ENCODE results near the gene IRF1. TPM values are rescaled to one million over a fixed set of nuclear protein-coding genes. Genes with fewer than 3 reads are reported as not detected.
"Not testable (repeated sequence)": the region's sequence is repeated elsewhere in the genome, so short reads cannot be mapped to it uniquely, and the experiment has no call there.

IRF1 gene
- total RNA-seq, 2 experiments from 2014 or later, result 84.3 to 88.4 TPM

DNA sequence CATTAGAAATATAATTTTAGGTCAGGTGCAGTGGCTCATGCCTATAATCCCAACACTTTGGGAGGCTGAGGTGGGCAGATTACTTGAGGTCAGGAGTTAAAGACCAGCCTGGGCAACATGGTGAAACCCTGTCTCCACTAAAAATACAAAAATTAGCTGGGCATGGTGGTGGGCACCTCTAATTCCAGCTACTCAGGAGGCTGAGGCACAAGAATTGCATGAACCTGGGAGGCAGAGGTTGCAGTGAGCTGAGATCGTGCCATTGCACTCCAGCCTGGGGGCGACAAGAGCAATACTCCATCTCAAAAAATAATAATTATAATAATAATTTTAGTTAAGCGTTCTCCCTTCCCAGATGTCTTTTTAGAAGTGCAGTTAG lies 52.3 kb downstream of the IRF1 start:
- not testable (repeated sequence) for H3K36me3 Mint-ChIP-seq (ENCODE audit: low read depth); DNase-seq; H3K9me3 Mint-ChIP-seq; H3K27me3 Mint-ChIP-seq (ENCODE audit: low read depth)
- peaks cover 83% of the 10 kb centered on the region for H3K4me1 Mint-ChIP-seq (ENCODE audit: low read depth)
- intact Hi-C loops (cut with micrococcal nuclease), result loop anchor here (10.0 kb wide), 1 partner anchor 617 kb away; the partner anchor contains the start of gene HSPA4
- H3K4me3 Mint-ChIP-seq, result peak overlapping the region; percentile 19
- H3K27ac Mint-ChIP-seq, result peak overlapping the region; percentile 81
- CTCF ChIA-PET, result interaction anchor here (0.6 to 2.2 kb wide), 11 partner anchors 9 to 63 kb away, joined by 3 to 6 read pairs (median 4); no protein-coding TSS in a partner anchor

DNA sequence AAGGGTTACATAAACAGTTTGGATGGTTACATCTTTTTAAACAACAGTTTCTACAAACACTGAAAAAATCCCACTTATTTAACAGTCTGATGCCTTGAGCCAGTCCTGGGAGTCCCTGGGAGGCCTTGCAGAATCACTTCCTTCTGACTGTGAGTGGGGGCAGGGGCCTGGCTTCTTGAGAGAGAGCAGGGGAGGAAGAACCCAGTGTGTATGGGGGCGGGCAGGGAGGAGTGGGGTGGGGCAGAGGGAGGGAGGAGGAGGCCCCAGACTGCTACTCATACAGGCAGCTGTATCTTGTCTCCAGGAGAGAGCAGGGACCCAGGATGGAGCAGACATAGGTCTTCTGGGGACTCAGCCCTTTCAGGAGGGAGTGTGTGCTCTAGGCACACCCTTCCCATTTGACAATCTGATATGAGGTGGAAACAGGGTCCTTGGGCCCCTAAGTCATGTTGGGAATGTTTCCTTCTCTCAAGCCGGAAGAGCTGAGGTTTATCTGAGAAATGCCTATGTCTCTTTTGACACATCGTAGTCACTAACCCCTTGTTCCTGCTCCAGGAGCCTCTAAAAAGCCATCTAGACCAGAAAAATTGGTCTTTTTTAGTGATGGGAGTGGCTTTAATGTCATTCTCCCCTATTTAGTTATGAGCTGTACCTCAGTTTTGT lies 52.8 kb downstream of the IRF1 start:
- intact Hi-C loops (cut with micrococcal nuclease), result loop anchor here (1.0 to 10.0 kb wide), 5 partner anchors 9 to 617 kb away; partner anchors contain the start of gene HSPA4
- Mint-ChIP-seq H3K36me3 (ENCODE audit: low read depth) (peaks cover 10% of the 10 kb centered on the region), H3K9me3 (no peaks in the 10 kb centered on the region), H3K4me3 (peak overlapping the region; percentile 46), H3K4me1 (ENCODE audit: low read depth) (peaks cover 83% of the 10 kb centered on the region), H3K27me3 (ENCODE audit: low read depth) (no peaks in the 10 kb centered on the region), H3K27ac (peak overlapping the region; percentile 81)
- peak; percentile 83 for DNase-seq
- CTCF ChIA-PET, result interaction anchor here (0.6 to 2.1 kb wide), 10 partner anchors 8 to 63 kb away, joined by 3 to 6 read pairs (median 4); no protein-coding TSS in a partner anchor

DNA sequence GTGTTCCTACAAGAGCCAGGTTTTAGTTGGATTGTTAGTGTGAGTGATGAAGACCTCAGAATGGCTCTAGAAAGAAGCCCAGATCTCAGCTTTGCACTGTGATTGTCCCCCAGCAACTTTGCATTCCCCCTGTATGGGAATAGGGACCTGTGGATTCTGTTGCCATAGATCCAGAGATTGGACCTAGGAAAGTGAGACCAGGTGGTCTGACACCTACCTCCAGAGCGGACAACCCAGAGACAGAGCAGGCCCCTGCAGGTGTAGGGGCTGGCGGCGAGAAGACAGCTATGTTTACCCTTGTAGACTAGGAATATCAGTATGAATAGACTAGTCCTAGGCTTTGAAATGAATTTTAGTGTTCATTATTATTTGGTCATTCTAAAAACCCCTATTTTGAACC lies 53.6 kb downstream of the IRF1 start:
- no peak overlapping the region for H3K4me3 Mint-ChIP-seq
- H3K9me3 Mint-ChIP-seq, result no peaks in the 10 kb centered on the region
- peaks cover 84% of the 10 kb centered on the region for H3K4me1 Mint-ChIP-seq (ENCODE audit: low read depth)
- intact Hi-C loops (cut with micrococcal nuclease), result loop anchor here (1.0 to 10.0 kb wide), 5 partner anchors 9 to 618 kb away; partner anchors contain the start of gene HSPA4
- CTCF ChIA-PET, result interaction anchor here (1.1 to 1.5 kb wide), 6 partner anchors 10 to 42 kb away, joined by 3 to 5 read pairs (median 4); no protein-coding TSS in a partner anchor
- H3K36me3 Mint-ChIP-seq (ENCODE audit: low read depth), result peaks cover 10% of the 10 kb centered on the region
- H3K27me3 Mint-ChIP-seq (ENCODE audit: low read depth), result no peaks in the 10 kb centered on the region
- DNase-seq, result no peak
- H3K27ac Mint-ChIP-seq, result peak overlapping the region; percentile 81

DNA sequence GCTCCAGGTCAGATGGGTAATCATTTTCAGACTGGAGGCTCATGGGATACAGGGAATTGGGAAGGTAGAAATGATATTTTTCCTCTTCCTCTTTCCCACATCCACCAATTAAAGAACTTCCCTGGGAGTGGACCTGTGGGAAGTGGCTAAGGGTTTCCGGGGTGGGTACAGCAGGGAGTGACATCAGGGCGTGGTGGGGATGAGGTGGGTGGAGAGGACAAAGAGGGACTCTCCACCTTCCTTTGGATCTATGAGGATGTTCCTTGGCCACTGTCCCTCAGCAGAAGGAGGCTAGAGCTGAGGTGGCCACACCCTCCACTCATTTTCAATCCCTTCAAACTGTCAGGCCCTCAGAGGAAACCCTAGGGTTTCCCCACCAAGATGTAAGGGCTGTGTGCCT lies 54.7 kb downstream of the IRF1 start:
- Mint-ChIP-seq H3K9me3 (no peaks in the 10 kb centered on the region), H3K4me3 (no peak overlapping the region), H3K27me3 (ENCODE audit: low read depth) (no peaks in the 10 kb centered on the region), H3K36me3 (ENCODE audit: low read depth) (peaks cover 13% of the 10 kb centered on the region), H3K4me1 (ENCODE audit: low read depth) (peaks cover 86% of the 10 kb centered on the region), H3K27ac (no peak overlapping the region)
- DNase-seq, result no peak
- intact Hi-C loops (cut with micrococcal nuclease), result loop anchor here (10.0 kb wide), 1 partner anchor 619 kb away; the partner anchor contains the start of gene HSPA4
- CTCF ChIA-PET, result interaction anchor here (0.8 to 1.5 kb wide), 4 partner anchors 9 to 34 kb away, joined by 3 to 5 read pairs (median 3); no protein-coding TSS in a partner anchor

DNA sequence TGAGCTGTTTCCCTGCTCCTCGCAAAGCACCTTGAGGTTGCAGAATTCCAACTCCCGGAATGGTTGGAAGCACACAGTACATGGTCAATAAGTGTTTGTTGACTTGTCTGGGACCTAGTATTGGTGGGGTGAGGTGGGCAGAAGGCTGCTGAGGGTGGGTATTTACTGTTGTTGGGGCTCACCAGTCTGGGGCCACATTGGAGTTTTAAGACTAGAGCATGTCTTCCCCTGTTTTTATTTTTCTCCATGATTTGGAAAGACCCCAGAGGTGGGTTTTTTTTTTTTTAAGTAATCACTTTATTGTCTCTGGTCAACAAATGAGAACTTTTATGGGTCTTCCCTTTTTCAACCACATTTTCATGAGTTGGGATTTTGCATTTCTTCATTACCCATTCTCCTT lies 55.1 kb downstream of the IRF1 start:
- H3K4me3 Mint-ChIP-seq, result no peak overlapping the region

DNA sequence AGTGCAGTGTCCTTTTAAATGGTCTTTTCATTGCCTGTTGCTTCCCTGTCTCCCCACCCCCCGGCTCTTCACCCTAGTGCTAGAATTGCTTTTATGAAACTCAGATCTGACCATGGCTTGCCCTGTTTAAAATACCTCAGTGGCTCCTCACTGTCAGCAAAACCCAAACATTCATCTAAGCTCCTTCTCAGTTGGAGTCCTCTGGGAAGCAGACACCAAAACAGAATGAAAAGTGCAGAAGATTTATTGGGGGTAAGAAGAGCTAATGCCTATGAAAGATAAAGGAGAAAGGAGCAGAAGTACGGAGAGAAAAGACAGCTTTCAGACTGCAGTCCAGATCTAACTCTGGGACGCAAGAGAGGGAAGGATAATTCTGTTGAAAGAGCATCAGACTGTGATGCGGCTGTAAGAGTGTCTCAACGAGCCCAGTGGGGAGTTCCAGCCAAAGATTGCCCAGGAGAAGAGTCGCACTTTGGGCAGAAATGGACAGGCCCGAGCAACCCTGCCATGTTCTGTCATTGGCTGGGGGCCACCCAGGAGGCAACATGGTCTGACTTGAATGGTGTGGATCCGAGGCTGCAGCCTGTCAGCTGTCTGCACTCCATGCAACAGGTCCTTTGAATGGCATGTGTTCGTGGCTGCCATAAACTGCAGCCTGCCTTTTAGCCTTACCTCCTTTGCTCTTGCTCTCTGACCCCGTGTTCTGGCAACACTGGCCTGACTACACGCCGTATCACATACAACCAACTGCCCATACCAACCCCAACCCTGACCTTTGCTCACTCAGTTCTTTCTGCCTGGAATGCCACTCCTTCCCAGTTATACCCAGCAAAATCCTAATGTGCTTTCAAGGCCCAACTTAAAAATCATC lies 55.9 kb downstream of the IRF1 start:
- Mint-ChIP-seq H3K27me3 (ENCODE audit: low read depth) (no peaks in the 10 kb centered on the region), H3K36me3 (ENCODE audit: low read depth) (peaks cover 19% of the 10 kb centered on the region), H3K4me1 (ENCODE audit: low read depth) (peaks cover 86% of the 10 kb centered on the region), H3K4me3 (no peak overlapping the region), H3K27ac (no peak overlapping the region), H3K9me3 (no peaks in the 10 kb centered on the region)
- no peak for DNase-seq
- CTCF ChIA-PET, result interaction anchor here (0.8 kb wide), 1 partner anchor 8 kb away, joined by 3 read pairs; no protein-coding TSS in a partner anchor
- intact Hi-C loops (cut with micrococcal nuclease), result loop anchor here (10.0 kb wide), 1 partner anchor 620 kb away; the partner anchor contains the start of gene HSPA4

More for the DNA sequence above, 55.1 kb downstream of the IRF1 start:
- no peak overlapping the region for H3K27ac Mint-ChIP-seq
- peaks cover 86% of the 10 kb centered on the region for H3K4me1 Mint-ChIP-seq (ENCODE audit: low read depth)
- H3K27me3 Mint-ChIP-seq (ENCODE audit: low read depth), result no peaks in the 10 kb centered on the region
- peaks cover 17% of the 10 kb centered on the region for H3K36me3 Mint-ChIP-seq (ENCODE audit: low read depth)
- CTCF ChIA-PET, result interaction anchor here (0.8 to 1.5 kb wide), 2 partner anchors 9 to 34 kb away, joined by 3 read pairs; no protein-coding TSS in a partner anchor
- intact Hi-C loops (cut with micrococcal nuclease), result loop anchor here (10.0 kb wide), 1 partner anchor 619 kb away; the partner anchor contains the start of gene HSPA4
- no peaks in the 10 kb centered on the region for H3K9me3 Mint-ChIP-seq
- DNase-seq, result no peak

DNA sequence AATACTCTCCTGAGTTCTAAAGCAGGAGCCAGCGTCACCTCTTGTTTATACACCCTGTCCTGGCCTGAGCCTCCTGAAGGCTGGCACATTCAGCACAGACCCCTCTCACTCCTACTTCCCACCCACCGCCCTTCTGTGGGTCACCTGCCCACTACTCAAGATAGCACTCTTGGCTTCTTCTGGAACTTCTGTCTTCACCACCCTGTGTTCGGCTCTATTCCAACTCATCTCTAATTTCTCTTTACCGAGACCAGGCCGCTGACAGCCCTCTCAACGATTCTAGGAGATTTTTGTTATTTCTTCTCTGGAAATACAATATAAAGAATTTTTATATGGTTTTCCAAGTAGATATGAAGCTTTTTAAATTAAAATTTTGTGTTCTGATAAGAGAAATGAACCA lies 57.4 kb downstream of the IRF1 start:
- Mint-ChIP-seq H3K4me3 (no peak overlapping the region), H3K27ac (no peak overlapping the region), H3K4me1 (ENCODE audit: low read depth) (peaks cover 88% of the 10 kb centered on the region), H3K9me3 (no peaks in the 10 kb centered on the region), H3K27me3 (ENCODE audit: low read depth) (no peaks in the 10 kb centered on the region), H3K36me3 (ENCODE audit: low read depth) (peaks cover 19% of the 10 kb centered on the region)
- no peak for DNase-seq
- intact Hi-C loops (cut with micrococcal nuclease), result loop anchor here (10.0 kb wide), 1 partner anchor 622 kb away; the partner anchor contains the start of gene HSPA4
- CTCF ChIA-PET, result no interaction called here

DNA sequence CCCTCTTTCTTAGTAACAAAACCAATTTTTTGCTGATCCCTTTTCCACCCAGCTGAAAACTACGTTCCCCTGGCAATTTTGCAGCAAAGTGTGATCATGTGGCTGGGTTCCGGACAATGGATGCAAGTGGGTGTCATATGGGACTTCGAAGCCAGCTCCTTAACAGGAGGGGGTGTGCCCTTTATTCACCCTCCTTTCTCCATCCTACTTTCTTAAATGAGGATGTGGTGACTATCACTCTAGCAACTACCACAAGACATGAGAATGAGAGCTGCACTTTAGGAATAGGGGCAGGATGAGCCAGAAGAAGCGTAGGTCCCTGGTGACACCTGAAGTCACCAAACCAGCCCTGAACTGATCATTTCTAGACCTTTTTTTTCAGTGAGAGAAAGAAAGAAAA lies 58.9 kb downstream of the IRF1 start:
- no peak overlapping the region for H3K4me3 Mint-ChIP-seq
- H3K4me1 Mint-ChIP-seq (ENCODE audit: low read depth), result peaks cover 88% of the 10 kb centered on the region
- H3K9me3 Mint-ChIP-seq, result no peaks in the 10 kb centered on the region
- peaks cover 19% of the 10 kb centered on the region for H3K36me3 Mint-ChIP-seq (ENCODE audit: low read depth)
- peak overlapping the region; percentile 73 for H3K27ac Mint-ChIP-seq
- CTCF ChIA-PET, result interaction anchor here (0.6 to 2.0 kb wide), 9 partner anchors 11 to 1503 kb away, joined by 3 to 8 read pairs (median 4); partner anchors contain the start of gene IRF1
- intact Hi-C loops (cut with micrococcal nuclease), result loop anchor here (10.0 kb wide), 1 partner anchor 623 kb away; the partner anchor contains the start of gene HSPA4
- DNase-seq, result no peak
- no peaks in the 10 kb centered on the region for H3K27me3 Mint-ChIP-seq (ENCODE audit: low read depth)

Other genes starting within 250 kb of the IRF1 start
- gene PDLIM4, start 233.1 kb downstream of the IRF1 start, total RNA-seq, result not detected
- gene SLC22A4, start 196.4 kb downstream of the IRF1 start, total RNA-seq, result 1 to 10 TPM; 1.9 to 2.0 TPM
- 1 to 10 TPM; 3.1 to 3.6 TPM for gene SLC22A5, start 121.1 kb downstream of the IRF1 start, total RNA-seq
- gene IL5, start 52.7 kb upstream of the IRF1 start, total RNA-seq, result not detected
- gene RAD50, start 66.2 kb upstream of the IRF1 start, total RNA-seq, result 10 to 100 TPM; 39.1 to 42.4 TPM
- under 1 TPM; 0.24 to 0.49 TPM for gene IL13, start 167.4 kb upstream of the IRF1 start, total RNA-seq
- not detected for gene IL4, start 183.2 kb upstream of the IRF1 start, total RNA-seq
- 1 to 10 TPM; 5.0 to 6.1 TPM for gene KIF3A, start 246.8 kb upstream of the IRF1 start, total RNA-seq